GM10847 (cell line): ENCODE data around the gene DYSF.

ENCODE experiments used
- POLR2A ChIP-seq: IDR thresholded peaks from 2 replicates; pipeline ENCODE4 v1.6.1; 2011; ENCODE audit not compliant: insufficient read length; ENCODE audit errors: extremely low read depth

Gene DYSF

GRCh38 chr2:71576541-71576940 is 123.2 kb downstream of the DYSF start:
- no peak for TF ChIP-seq POLR2A

- TF ChIP-seq POLR2A: no peak
These were observed 123.8 kb downstream of the DYSF start for GRCh38 chr2:71577209-71577608.

GRCh38 chr2:71578767-71579342 is 125.5 kb downstream of the DYSF start:
- no peak for TF ChIP-seq POLR2A

- no peak for TF ChIP-seq POLR2A
These were observed 127.7 kb downstream of the DYSF start for GRCh38 chr2:71581026-71581425.

GRCh38 chr2:71583876-71584275 is 130.5 kb downstream of the DYSF start:
- no peak for TF ChIP-seq POLR2A

GRCh38 chr2:71586471-71586870 is 133.1 kb downstream of the DYSF start:
- no peak for TF ChIP-seq POLR2A

GRCh38 chr2:71587509-71588073 is 134.2 kb downstream of the DYSF start:
- TF ChIP-seq POLR2A: no peak

GRCh38 chr2:71588497-71589170 is 135.3 kb downstream of the DYSF start:
- no peak for TF ChIP-seq POLR2A

GRCh38 chr2:71589763-71590162 is 136.4 kb downstream of the DYSF start:
- no peak for TF ChIP-seq POLR2A

GRCh38 chr2:71591044-71591443 is 137.7 kb downstream of the DYSF start:
- no peak for TF ChIP-seq POLR2A

GRCh38 chr2:71592181-71592711 is 138.9 kb downstream of the DYSF start:
- TF ChIP-seq POLR2A: no peak

- TF ChIP-seq POLR2A: no peak
These were observed 142.2 kb downstream of the DYSF start for GRCh38 chr2:71595569-71595968.

- no peak for TF ChIP-seq POLR2A
These were observed 142.7 kb downstream of the DYSF start for GRCh38 chr2:71596011-71596410.

- no peak for TF ChIP-seq POLR2A
These were observed 144.4 kb downstream of the DYSF start for GRCh38 chr2:71597756-71598155.

GRCh38 chr2:71598526-71598925 is 145.2 kb downstream of the DYSF start:
- no peak for TF ChIP-seq POLR2A

- no peak for TF ChIP-seq POLR2A
These were observed 145.7 kb downstream of the DYSF start for GRCh38 chr2:71599038-71599437.
